WI38 (cell line): ENCODE data around the gene SMKR1.
"Not testable (repeated sequence)": the region's sequence is repeated elsewhere in the genome, so short reads cannot be mapped to it uniquely, and the experiment has no call there.

Experiments
- H3K4me3 ChIP-seq: 2 replicates; pipeline ENCODE4 v1.5.1; 2011; ENCODE audit warnings: low read depth, mild to moderate bottlenecking, control low read depth, low read length
- TF ChIP-seq, protein P1 (sequence below): IDR thresholded peaks from 2 replicates; pipeline ENCODE4 v1.5.1; 2012; ENCODE audit warnings: low read depth, mild to moderate bottlenecking, control low read depth, low read length

SMKR1 gene

GRCh38 chr7:129468547-129468946 is 33.8 kb upstream of the SMKR1 start:
- TF ChIP-seq, protein P1, sequence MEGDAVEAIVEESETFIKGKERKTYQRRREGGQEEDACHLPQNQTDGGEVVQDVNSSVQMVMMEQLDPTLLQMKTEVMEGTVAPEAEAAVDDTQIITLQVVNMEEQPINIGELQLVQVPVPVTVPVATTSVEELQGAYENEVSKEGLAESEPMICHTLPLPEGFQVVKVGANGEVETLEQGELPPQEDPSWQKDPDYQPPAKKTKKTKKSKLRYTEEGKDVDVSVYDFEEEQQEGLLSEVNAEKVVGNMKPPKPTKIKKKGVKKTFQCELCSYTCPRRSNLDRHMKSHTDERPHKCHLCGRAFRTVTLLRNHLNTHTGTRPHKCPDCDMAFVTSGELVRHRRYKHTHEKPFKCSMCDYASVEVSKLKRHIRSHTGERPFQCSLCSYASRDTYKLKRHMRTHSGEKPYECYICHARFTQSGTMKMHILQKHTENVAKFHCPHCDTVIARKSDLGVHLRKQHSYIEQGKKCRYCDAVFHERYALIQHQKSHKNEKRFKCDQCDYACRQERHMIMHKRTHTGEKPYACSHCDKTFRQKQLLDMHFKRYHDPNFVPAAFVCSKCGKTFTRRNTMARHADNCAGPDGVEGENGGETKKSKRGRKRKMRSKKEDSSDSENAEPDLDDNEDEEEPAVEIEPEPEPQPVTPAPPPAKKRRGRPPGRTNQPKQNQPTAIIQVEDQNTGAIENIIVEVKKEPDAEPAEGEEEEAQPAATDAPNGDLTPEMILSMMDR = no peak
- H3K4me3 ChIP-seq = no peak overlapping the region

DNA sequence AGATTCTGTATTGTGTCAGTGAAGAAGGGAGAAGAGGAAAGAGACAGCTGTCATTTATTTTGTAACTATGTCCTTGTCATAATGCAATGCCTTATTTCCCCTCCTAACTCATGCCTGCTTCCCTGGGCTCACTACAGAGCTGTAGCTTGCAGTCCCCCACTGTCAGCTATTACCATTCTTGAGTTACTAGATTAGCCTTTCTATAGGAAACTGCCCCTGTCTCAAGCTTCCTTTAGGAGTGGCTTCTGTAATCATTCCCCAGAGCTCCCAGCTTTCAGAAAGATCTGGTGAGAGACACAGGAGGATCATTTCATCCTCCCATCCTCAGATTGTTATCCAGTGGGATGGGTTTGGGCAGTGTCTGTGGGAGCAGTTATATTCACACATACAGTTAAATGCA is 32.4 kb upstream of the SMKR1 start:
- TF ChIP-seq, protein P1 = no peak
- H3K4me3 ChIP-seq = no peak overlapping the region

GRCh38 chr7:129470411-129470810 is 31.9 kb upstream of the SMKR1 start:
- TF ChIP-seq, protein P1 = no peak
- H3K4me3 ChIP-seq = no peak overlapping the region

GRCh38 chr7:129471402-129471827 is 30.9 kb upstream of the SMKR1 start:
- H3K4me3 ChIP-seq = no peak overlapping the region
- TF ChIP-seq, protein P1 = no peak

GRCh38 chr7:129475931-129476330 is 26.4 kb upstream of the SMKR1 start:
- H3K4me3 ChIP-seq = not testable (repeated sequence)

GRCh38 chr7:129476398-129476797 is 25.9 kb upstream of the SMKR1 start:
- not testable (repeated sequence) for H3K4me3 ChIP-seq

GRCh38 chr7:129479831-129480230 is 22.5 kb upstream of the SMKR1 start:
- TF ChIP-seq, protein P1 = no peak
- H3K4me3 ChIP-seq = no peak overlapping the region

DNA sequence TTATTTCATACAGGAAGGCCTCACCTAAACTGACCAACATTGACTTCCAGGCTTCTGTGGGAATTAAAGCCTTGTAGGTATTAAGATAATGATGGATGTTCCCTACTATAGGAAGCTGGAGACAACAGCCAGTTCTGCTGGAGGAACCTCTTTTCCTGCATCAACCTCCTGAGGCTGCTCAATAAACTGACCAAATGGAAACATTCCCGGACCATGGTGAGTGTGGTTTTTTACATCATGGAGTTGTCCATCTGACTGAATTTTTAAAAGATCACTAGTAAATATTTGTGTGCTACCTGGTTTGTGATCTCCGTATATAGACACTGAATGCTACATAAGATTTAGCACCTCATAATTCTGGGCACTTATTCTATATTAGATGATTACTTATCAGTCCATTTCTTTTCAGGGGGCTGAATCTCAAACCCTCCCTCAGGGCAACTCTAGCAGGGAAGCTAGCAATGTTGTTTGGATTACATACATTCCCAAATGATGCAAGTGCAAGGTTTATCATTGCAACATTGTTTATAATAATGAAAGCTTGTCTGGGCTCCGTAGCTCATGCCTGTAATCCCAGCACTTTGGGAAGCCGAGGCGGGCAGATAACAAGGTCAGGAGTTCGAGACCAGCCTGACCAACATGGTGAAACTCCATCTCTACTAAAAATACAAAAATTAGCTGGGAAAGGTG is 21.5 kb upstream of the SMKR1 start:
- no peak overlapping the region for H3K4me3 ChIP-seq
- TF ChIP-seq, protein P1 = no peak

- not testable (repeated sequence) for H3K4me3 ChIP-seq
Observed at GRCh38 chr7:129481376-129481775, 21.0 kb upstream of the SMKR1 start.
